ENCODE measurements around the gene NR6A1.

- TF ChIP-seq ELF4 (CRISPR knock-in tag; IDR thresholded peaks at IDR 0.05; ENCODE audit: low read depth) (no peak), CTCF (IDR thresholded peaks at IDR 0.05) (no peak), FOXK1 (CRISPR knock-in tag; IDR thresholded peaks at IDR 0.05) (no peak), IRF2 (CRISPR knock-in tag; IDR thresholded peaks at IDR 0.05; ENCODE audit: borderline replicate concordance, low read depth) (no peak), TEAD4 (CRISPR knock-in tag; IDR thresholded peaks at IDR 0.05) (no peak), OVOL2 (CRISPR knock-in tag; IDR thresholded peaks at IDR 0.05; ENCODE audit: borderline replicate concordance) (no peak), GTF2I (CRISPR knock-in tag; conservative IDR thresholded peaks at IDR 0.05) (no peak), NR3C1 (CRISPR knock-in tag; conservative IDR thresholded peaks at IDR 0.05; ENCODE audit: low read depth) (no peak), ZNF396 (CRISPR knock-in tag; IDR thresholded peaks at IDR 0.05; ENCODE audit: borderline replicate concordance) (no peak), NR2C2 (CRISPR knock-in tag; IDR thresholded peaks at IDR 0.05) (no peak)
- TF ChIP-seq, protein P1, sequence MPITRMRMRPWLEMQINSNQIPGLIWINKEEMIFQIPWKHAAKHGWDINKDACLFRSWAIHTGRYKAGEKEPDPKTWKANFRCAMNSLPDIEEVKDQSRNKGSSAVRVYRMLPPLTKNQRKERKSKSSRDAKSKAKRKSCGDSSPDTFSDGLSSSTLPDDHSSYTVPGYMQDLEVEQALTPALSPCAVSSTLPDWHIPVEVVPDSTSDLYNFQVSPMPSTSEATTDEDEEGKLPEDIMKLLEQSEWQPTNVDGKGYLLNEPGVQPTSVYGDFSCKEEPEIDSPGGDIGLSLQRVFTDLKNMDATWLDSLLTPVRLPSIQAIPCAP (CRISPR knock-in tag; IDR thresholded peaks at IDR 0.05), result no peak
- TF ChIP-seq, protein P2, sequence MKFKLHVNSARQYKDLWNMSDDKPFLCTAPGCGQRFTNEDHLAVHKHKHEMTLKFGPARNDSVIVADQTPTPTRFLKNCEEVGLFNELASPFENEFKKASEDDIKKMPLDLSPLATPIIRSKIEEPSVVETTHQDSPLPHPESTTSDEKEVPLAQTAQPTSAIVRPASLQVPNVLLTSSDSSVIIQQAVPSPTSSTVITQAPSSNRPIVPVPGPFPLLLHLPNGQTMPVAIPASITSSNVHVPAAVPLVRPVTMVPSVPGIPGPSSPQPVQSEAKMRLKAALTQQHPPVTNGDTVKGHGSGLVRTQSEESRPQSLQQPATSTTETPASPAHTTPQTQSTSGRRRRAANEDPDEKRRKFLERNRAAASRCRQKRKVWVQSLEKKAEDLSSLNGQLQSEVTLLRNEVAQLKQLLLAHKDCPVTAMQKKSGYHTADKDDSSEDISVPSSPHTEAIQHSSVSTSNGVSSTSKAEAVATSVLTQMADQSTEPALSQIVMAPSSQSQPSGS (CRISPR knock-in tag; IDR thresholded peaks at IDR 0.05; ENCODE audit: borderline replicate concordance, low read depth), result no peak
Measured at GRCh38 chr9:124495126-124496074, 275.7 kb downstream of the NR6A1 start.

Measured in WTC11 (cell line).